GM12875 (cell line): ENCODE measurements around the gene MICAL3.
"Not testable (repeated sequence)": the region's sequence is repeated elsewhere in the genome, so short reads cannot be mapped to it uniquely, and the experiment has no call there.

Source experiments
- H3K4me3 ChIP-seq: one replicate; pipeline ENCODE4 v1.5.1; 2011; ENCODE audit warnings: low read depth, low read length, control low read depth
- CTCF ChIP-seq: IDR thresholded peaks from 2 replicates; pipeline ENCODE4 v1.5.1; 2011; ENCODE audit warnings: low read depth, mild to moderate bottlenecking, control low read depth, inconsistent platforms, low read length, moderate library complexity, borderline replicate concordance; ENCODE audit not compliant: insufficient read depth

MICAL3 gene

GRCh38 chr22:18028817-18029527, 4.6 kb upstream of the MICAL3 start:
- no peak for TF ChIP-seq CTCF
- no peak overlapping the region for H3K4me3 ChIP-seq

GRCh38 chr22:18025898-18026297, 1.5 kb upstream of the MICAL3 start:
- H3K4me3 ChIP-seq, result not testable (repeated sequence)

- no peak overlapping the region for H3K4me3 ChIP-seq
- no peak for TF ChIP-seq CTCF
Observed at GRCh38 chr22:18024956-18025720, 777 bp upstream of the MICAL3 start.

GRCh38 chr22:18023509-18024275, 669 bp downstream of the MICAL3 start:
- no peak for TF ChIP-seq CTCF
- peak overlapping the region; percentile 43 for H3K4me3 ChIP-seq

- no peak for TF ChIP-seq CTCF
- no peak overlapping the region for H3K4me3 ChIP-seq
Observed at GRCh38 chr22:18022876-18023275, 1.5 kb downstream of the MICAL3 start.

GRCh38 chr22:18021431-18021830, 2.9 kb downstream of the MICAL3 start:
- TF ChIP-seq CTCF, result no peak
- H3K4me3 ChIP-seq, result no peak overlapping the region

GRCh38 chr22:18020743-18021142, 3.6 kb downstream of the MICAL3 start:
- H3K4me3 ChIP-seq, result not testable (repeated sequence)

- TF ChIP-seq CTCF, result no peak
- H3K4me3 ChIP-seq, result no peak overlapping the region
Observed at GRCh38 chr22:18013947-18014346, 10.4 kb downstream of the MICAL3 start.
